OCI-LY1 (cell line): ENCODE measurements around the gene CIRBP.

Source experiments
- CTCF ChIP-seq: fragments of 200-600 bp; sonication (generic), shearing (Covaris generic); IDR thresholded peaks from 2 replicates; pipeline ENCODE4 v1.5.1; 2017; ENCODE audit warnings: mild to moderate bottlenecking, antibody characterized with exemption, low read length, moderate library complexity, mixed read lengths
- EZH2 ChIP-seq: fragments of 200-600 bp; sonication (generic), shearing (Covaris generic); IDR thresholded peaks from 2 replicates; pipeline ENCODE4 v1.8.0; 2017; ENCODE audit warnings: borderline replicate concordance, mixed run types, mild to moderate bottlenecking, antibody characterized with exemption, low read length, moderate library complexity, mixed read lengths

GRCh38 chr19:1232652-1233072 is 36.5 kb upstream of the CIRBP start:
- TF ChIP-seq CTCF = no peak
- no peak for TF ChIP-seq EZH2
